Naive B cell (primary cell): ENCODE measurements around the gene FHIT. TPM values are rescaled to one million over a fixed set of nuclear protein-coding genes. Genes with fewer than 3 reads are reported as not detected.

Experiments used
- ATAC-seq, 2 donors: fragments of 150-1000 bp; cut with Tn5 transposase; 2 replicates each; pipeline ENCODE4 v1.10.0; 2021; ENCODE audit warnings: low read depth in 2 of 2, mild to moderate bottlenecking in 2 of 2, moderate library complexity in 2 of 2
- DNase-seq: peaks from one replicate; pipeline ENCODE4 v3.0.0; 2022
- H3K27ac Mint-ChIP-seq, 6 donors: one replicate each; pipeline ENCODE4 v1.8.0; 2020 to 2022; ENCODE audit warnings: mild to moderate bottlenecking in 6 of 6, mixed read lengths in 6 of 6, moderate library complexity in 5 of 6, inconsistent platforms in 2 of 6
- H3K27me3 Mint-ChIP-seq, 3 donors: one replicate each; pipeline ENCODE4 v1.8.0; 2021 to 2022; ENCODE audit warnings: mixed read lengths in 3 of 3, mild to moderate bottlenecking in 1 of 3
- H3K36me3 Mint-ChIP-seq, 2 donors: one replicate each; pipeline ENCODE4 v1.8.0; 2020 to 2022; ENCODE audit warnings: mixed read lengths in 2 of 2, inconsistent platforms in 1 of 2, mild to moderate bottlenecking in 1 of 2
- H3K4me1 Mint-ChIP-seq, 3 donors: one replicate each; pipeline ENCODE4 v1.8.0; 2020 to 2022; ENCODE audit warnings: mixed read lengths in 3 of 3, inconsistent platforms in 1 of 3, mild to moderate bottlenecking in 1 of 3, moderate library complexity in 1 of 3
- H3K4me3 Mint-ChIP-seq, 8 donors: one replicate each; pipeline ENCODE4 v1.8.0; 2020 to 2022; ENCODE audit warnings: mild to moderate bottlenecking in 8 of 8, mixed read lengths in 8 of 8, moderate library complexity in 8 of 8, inconsistent platforms in 2 of 8
- H3K9me3 Mint-ChIP-seq, 7 donors: one replicate each; pipeline ENCODE4 v1.8.0; 2020 to 2022; ENCODE audit warnings: mixed read lengths in 7 of 7, mild to moderate bottlenecking in 5 of 7, inconsistent platforms in 2 of 7, moderate library complexity in 1 of 7
- polyA plus RNA-seq, 6 donors: library from polyadenylated mRNA; unstranded; fragments of 300-500 nt; fragmentation: Illumina TruSeq; gene quantifications; one replicate each; pipeline ENCODE4 v1.2.3, GENCODE V29; 2021; ENCODE audit warnings: low read depth in 6 of 6

FHIT gene
- polyA plus RNA-seq, 6 donors from 2014 or later: 3.2 to 12.6 (median 7.1) TPM

DNA sequence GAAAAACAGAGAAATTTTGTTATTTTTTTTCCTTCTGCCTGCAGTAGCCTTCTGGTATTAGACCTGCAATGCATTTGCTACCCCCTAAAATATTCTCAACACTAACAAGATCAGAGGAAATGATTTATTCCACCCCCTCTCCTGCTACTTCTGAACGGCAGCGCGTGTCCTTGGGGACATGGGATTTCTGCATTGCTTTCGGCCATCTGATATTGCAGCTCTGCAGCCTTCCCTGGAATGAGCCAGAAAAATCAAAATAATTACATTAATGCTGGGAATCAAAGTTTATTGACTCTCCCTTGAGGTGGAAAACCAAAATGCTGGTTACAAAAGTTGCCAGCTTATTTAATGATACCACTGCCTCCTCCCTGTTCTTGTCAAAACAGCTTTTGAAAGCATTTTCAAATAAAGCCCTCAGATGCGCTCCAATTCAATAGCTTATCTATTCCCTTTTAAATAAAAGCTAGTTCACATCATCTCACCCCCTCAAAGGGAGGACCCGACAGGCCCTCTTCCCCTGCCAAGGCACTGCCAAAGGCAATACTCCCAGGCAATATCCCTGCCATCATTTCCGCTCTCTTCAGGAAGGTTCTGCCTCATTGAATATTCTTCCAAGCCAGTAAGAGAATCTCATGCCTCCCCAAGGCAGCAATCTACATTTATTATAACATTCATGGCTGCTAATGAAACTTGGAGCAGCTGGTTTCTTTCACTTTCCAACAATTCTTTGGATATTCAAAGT is 96.6 kb downstream of the FHIT start:
- no peak for DNase-seq

DNA sequence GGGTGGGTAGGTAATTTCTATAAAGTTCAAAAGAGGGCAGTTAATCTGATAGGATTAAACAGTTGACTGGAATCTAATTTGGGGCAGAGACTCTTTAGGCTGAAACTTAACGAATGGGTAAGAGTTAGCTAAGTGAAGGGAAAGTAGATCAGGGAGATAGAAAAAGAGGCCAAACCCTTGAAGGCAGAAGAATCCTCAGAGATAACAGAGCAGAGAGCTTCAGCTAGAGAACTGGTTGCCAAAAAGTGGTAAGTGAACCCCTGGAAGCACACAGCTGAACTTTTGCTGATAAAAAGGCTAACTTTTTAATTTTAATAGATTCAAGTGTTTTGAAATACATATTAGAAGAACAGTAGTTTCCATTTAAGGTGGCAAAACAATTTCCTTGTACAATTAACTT is 99.2 kb downstream of the FHIT start:
- H3K4me3 Mint-ChIP-seq: no peak overlapping the region
- peaks cover 0 to 4% of the 10 kb centered on the region in 2 donors for H3K36me3 Mint-ChIP-seq
- no peak for DNase-seq

More for the DNA sequence above, 96.6 kb downstream of the FHIT start:
- Mint-ChIP-seq H3K4me1 (peaks cover 0 to 11% (median 0%) of the 10 kb centered on the region in 3 donors), H3K9me3 (peaks cover 0 to 5% (median 0%) of the 10 kb centered on the region in 7 donors), H3K27me3 (no peaks in the 10 kb centered on the region), H3K4me3 (peak overlapping the region in 1 of 8 donors; percentile 24), H3K36me3 (peaks cover 0 to 4% of the 10 kb centered on the region in 2 donors), H3K27ac (peak overlapping the region in 1 of 6 donors; percentile 20)
- ATAC-seq: no peak

DNA sequence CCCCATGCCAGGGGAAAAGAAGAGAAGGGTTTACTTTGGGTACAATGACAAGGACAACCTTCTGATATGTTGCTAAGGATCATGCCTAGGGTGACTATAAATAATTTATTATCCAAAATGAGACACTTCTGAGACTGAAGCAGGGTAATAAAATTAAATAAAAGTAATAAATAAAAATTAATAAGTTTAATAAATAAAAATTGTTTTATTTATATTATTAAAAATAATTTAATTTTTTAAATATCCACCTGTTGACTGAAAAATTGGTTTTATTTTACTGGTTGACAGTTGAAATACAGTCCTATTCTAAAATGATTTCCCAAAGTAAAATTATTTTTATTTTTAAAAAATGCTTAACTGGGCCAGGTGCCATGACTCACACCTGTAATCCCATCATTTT is 102.0 kb downstream of the FHIT start:
- no peak for DNase-seq
- H3K4me3 Mint-ChIP-seq: no peak overlapping the region
- no peaks in the 10 kb centered on the region for H3K4me1 Mint-ChIP-seq
- H3K27me3 Mint-ChIP-seq: no peaks in the 10 kb centered on the region
- no peak overlapping the region for H3K27ac Mint-ChIP-seq
- ATAC-seq: no peak
- H3K36me3 Mint-ChIP-seq: peaks cover 0 to 4% of the 10 kb centered on the region in 2 donors
- peaks cover 0 to 5% (median 0%) of the 10 kb centered on the region in 7 donors for H3K9me3 Mint-ChIP-seq

More for the DNA sequence above, 99.2 kb downstream of the FHIT start:
- Mint-ChIP-seq H3K9me3 (peaks cover 0 to 5% (median 0%) of the 10 kb centered on the region in 7 donors), H3K4me1 (no peaks in the 10 kb centered on the region), H3K27me3 (no peaks in the 10 kb centered on the region), H3K27ac (no peak overlapping the region)
- ATAC-seq: no peak

DNA sequence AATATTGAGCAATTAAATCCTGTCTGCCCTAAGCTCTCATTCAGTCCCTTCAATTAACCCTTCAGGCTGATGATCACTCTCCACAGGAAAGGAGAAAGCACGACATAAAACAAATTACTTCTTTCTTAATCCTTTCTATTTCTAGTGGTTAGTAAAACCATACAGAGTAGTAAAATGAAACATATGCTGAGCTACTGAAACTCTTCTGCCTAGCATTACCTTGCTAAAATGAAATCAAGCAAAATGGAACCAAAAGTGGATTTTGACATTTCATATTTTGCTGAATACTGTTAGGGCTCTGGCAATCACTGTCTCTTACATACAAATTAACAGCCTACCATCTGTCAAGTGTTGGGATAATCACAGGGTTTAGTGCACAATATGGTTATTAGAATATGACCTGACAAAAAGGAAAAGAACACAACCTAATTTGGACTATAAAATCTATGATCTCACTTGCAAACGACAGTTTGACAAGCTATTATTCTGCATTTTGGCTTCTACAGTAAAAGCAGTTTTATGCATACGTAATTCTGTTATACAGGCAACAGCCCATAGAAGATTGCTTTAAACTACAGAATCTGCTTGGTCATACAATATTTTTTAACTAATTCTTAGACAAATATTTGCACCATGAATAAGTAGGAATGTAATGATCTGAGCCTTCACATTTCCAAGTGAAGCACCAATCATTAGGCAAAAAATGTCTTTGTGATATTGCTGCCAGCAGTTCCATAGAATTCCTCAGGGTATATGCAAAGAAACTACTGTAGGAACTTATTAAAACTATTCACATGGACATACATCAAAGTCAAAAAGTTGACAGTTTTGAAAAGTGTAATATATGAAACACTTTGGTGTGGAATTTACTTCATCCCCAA is 105.0 kb downstream of the FHIT start:
- Mint-ChIP-seq H3K4me1 (no peaks in the 10 kb centered on the region), H3K36me3 (no peaks in the 10 kb centered on the region), H3K9me3 (peaks cover 0 to 3% (median 0%) of the 10 kb centered on the region in 7 donors), H3K27ac (no peak overlapping the region), H3K4me3 (no peak overlapping the region), H3K27me3 (no peaks in the 10 kb centered on the region)
- ATAC-seq (no peak), DNase-seq (no peak)

- Mint-ChIP-seq H3K36me3 (no peaks in the 10 kb centered on the region), H3K4me3 (no peak overlapping the region), H3K4me1 (peaks cover 0 to 3% (median 0%) of the 10 kb centered on the region in 3 donors), H3K9me3 (peaks cover 0 to 6% (median 0%) of the 10 kb centered on the region in 7 donors), H3K27ac (peak overlapping the region in 1 of 6 donors; percentile 12), H3K27me3 (no peaks in the 10 kb centered on the region)
- DNase-seq (no peak), ATAC-seq (no peak)
These were observed 109.6 kb downstream of the FHIT start for GRCh38 chr3:61141697-61142096.

DNA sequence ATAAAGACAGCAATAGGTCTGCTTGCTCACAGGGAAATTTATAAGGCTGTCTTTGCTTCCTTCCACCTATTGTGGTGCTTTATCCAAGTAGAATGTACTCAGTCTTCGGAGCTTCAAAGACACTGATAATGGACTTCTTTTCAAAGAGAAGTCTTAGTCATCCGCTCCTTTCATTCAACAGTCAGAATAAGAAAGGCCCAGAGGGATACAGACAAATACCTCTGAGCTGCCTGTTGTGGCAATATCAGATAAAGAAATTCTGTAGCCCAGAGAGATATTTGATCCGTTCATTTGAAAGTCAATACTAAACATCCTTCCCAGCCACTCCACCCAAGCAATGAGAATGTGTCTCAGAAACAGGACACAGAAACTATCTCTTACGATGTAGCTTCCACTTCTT is 110.0 kb downstream of the FHIT start:
- Mint-ChIP-seq H3K27me3 (no peaks in the 10 kb centered on the region), H3K36me3 (no peaks in the 10 kb centered on the region), H3K4me1 (peaks cover 0 to 3% (median 0%) of the 10 kb centered on the region in 3 donors), H3K4me3 (no peak overlapping the region), H3K9me3 (peaks cover 0 to 6% (median 0%) of the 10 kb centered on the region in 7 donors), H3K27ac (no peak overlapping the region)
- ATAC-seq: no peak
- no peak for DNase-seq

GRCh38 chr3:61139686-61140085 is 111.6 kb downstream of the FHIT start:
- H3K9me3 Mint-ChIP-seq: peaks cover 0 to 6% (median 0%) of the 10 kb centered on the region in 7 donors

GRCh38 chr3:61138401-61138800 is 112.9 kb downstream of the FHIT start:
- no peak for DNase-seq
- Mint-ChIP-seq H3K9me3 (peaks cover 0 to 5% (median 0%) of the 10 kb centered on the region in 7 donors), H3K36me3 (no peaks in the 10 kb centered on the region), H3K27ac (no peak overlapping the region), H3K4me3 (no peak overlapping the region), H3K4me1 (peaks cover 0 to 3% (median 0%) of the 10 kb centered on the region in 3 donors), H3K27me3 (no peaks in the 10 kb centered on the region)
- ATAC-seq: no peak

More at GRCh38 chr3:61139686-61140085, 111.6 kb downstream of the FHIT start:
- Mint-ChIP-seq H3K27me3 (no peaks in the 10 kb centered on the region), H3K36me3 (no peaks in the 10 kb centered on the region), H3K4me1 (peaks cover 0 to 3% (median 0%) of the 10 kb centered on the region in 3 donors), H3K4me3 (no peak overlapping the region), H3K27ac (no peak overlapping the region)
- DNase-seq: no peak
- ATAC-seq: no peak

DNA sequence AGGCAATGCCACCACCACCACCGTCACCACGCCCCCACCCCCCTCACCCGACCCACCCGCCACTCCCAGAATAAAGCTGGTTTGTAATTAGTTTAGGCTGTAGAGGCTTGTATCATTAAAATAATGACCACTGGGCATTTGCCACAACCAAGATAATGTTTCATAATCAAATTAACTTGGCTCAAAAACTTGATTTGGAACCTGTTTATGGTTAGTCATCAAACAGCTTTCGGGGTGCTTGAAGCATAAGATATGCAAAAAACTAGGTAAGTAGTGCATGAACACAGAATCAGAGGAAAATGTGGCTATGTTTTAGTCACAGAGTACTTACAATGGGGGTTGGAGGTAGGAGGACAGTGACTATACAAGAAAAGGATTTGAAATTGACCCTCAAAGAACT is 115.1 kb downstream of the FHIT start:
- ATAC-seq: no peak
- no peak overlapping the region for H3K27ac Mint-ChIP-seq
- H3K4me1 Mint-ChIP-seq: peaks cover 0 to 3% (median 0%) of the 10 kb centered on the region in 3 donors
- DNase-seq: no peak
- peaks cover 0 to 3% of the 10 kb centered on the region in 2 donors for H3K36me3 Mint-ChIP-seq
- H3K4me3 Mint-ChIP-seq: no peak overlapping the region
- no peaks in the 10 kb centered on the region for H3K27me3 Mint-ChIP-seq
- H3K9me3 Mint-ChIP-seq: peaks cover 0 to 5% (median 0%) of the 10 kb centered on the region in 7 donors

DNA sequence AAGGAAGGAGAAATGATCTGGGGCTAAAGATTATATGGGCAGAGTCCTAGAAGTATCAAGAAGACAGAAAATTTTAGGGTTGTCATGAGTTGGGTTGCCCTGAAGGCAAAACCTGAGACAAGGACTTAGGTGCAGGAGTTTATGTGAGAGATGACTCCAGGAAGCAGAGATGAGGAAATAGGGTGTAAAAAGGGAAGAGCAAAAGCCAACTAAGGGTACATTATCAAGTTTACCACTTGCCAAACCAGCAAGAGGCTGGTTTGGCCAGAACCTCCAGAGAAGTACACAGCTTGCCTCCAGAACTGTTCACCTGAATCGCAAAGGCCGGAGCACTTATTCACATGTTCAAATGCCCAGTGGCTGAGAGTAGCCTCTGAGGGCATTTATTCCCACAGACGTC is 116.7 kb downstream of the FHIT start:
- H3K4me3 Mint-ChIP-seq: no peak overlapping the region
- peaks cover 0 to 5% (median 0%) of the 10 kb centered on the region in 7 donors for H3K9me3 Mint-ChIP-seq
- ATAC-seq: no peak

GRCh38 chr3:61132062-61132461 is 119.2 kb downstream of the FHIT start:
- peaks cover 1 to 9% of the 10 kb centered on the region in 2 donors for H3K36me3 Mint-ChIP-seq
- H3K9me3 Mint-ChIP-seq: peaks cover 0 to 4% (median 0%) of the 10 kb centered on the region in 7 donors
- H3K4me1 Mint-ChIP-seq: peaks cover 4 to 9% (median 8%) of the 10 kb centered on the region in 3 donors
- no peaks in the 10 kb centered on the region for H3K27me3 Mint-ChIP-seq
- H3K4me3 Mint-ChIP-seq: no peak overlapping the region
- ATAC-seq (no peak), DNase-seq (no peak)
- H3K27ac Mint-ChIP-seq: no peak overlapping the region

More for the DNA sequence above, 116.7 kb downstream of the FHIT start:
- Mint-ChIP-seq H3K27me3 (no peaks in the 10 kb centered on the region), H3K36me3 (peaks cover 0 to 4% of the 10 kb centered on the region in 2 donors), H3K27ac (no peak overlapping the region), H3K4me1 (peaks cover 0 to 3% (median 0%) of the 10 kb centered on the region in 3 donors)
- DNase-seq: no peak

DNA sequence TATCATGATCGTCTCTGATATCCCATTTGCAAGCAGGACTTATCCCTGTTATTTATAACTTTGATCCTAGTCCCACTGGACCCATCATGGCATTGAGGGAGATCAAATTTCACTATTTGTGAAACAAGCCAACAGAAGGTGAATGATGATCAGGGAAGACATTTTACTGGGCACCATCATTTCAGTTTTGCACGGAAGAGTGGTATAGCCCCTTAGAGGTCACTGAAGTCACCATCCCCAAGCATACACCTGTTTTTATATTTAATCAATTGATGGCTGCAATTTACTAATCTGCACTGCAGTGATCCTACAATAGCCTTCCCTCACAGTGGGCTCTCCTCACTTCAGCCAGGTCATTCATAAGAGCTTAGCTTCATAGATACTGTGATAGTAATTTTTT is 132.4 kb downstream of the FHIT start:
- no peaks in the 10 kb centered on the region for H3K27me3 Mint-ChIP-seq
- no peak for ATAC-seq
- H3K9me3 Mint-ChIP-seq: peaks cover 0 to 32% (median 13%) of the 10 kb centered on the region in 7 donors
- no peak for DNase-seq
- H3K27ac Mint-ChIP-seq: no peak overlapping the region
- no peaks in the 10 kb centered on the region for H3K4me1 Mint-ChIP-seq
- peaks cover 4 to 16% of the 10 kb centered on the region in 2 donors for H3K36me3 Mint-ChIP-seq
- H3K4me3 Mint-ChIP-seq: no peak overlapping the region

- Mint-ChIP-seq H3K36me3 (peaks cover 4 to 16% of the 10 kb centered on the region in 2 donors), H3K4me3 (no peak overlapping the region), H3K4me1 (no peaks in the 10 kb centered on the region), H3K27ac (no peak overlapping the region), H3K9me3 (peaks cover 0 to 17% (median 8%) of the 10 kb centered on the region in 7 donors), H3K27me3 (no peaks in the 10 kb centered on the region)
- ATAC-seq (no peak), DNase-seq (no peak)
These were observed 134.0 kb downstream of the FHIT start for GRCh38 chr3:61117045-61117898.
